ENCODE results near the gene NGFR.

DNA sequence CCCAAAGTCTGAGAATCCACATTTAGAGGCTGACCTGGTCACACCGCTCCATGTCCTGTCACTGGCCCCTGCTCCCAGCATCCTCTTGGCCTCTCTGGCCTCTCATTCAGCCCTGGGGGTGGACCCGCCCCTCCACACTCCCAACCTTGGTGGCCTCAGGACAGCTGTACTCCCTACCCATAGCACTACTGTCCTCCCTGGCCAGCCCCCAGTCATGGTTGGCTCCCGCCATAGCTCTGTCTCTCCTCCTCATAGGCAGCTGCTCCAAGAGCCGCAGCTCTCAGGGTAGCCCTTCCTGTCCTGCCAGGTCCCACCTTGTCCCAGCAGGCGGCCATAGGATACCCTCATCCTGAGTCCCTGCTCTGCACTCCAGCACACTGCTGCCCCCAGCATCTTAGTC, 42.4 kb upstream of the NGFR start:
- TF ChIP-seq YY1 (IDR thresholded peaks at IDR 0.05; ENCODE audit: low read depth) = no peak
- TF ChIP-seq, protein P1, sequence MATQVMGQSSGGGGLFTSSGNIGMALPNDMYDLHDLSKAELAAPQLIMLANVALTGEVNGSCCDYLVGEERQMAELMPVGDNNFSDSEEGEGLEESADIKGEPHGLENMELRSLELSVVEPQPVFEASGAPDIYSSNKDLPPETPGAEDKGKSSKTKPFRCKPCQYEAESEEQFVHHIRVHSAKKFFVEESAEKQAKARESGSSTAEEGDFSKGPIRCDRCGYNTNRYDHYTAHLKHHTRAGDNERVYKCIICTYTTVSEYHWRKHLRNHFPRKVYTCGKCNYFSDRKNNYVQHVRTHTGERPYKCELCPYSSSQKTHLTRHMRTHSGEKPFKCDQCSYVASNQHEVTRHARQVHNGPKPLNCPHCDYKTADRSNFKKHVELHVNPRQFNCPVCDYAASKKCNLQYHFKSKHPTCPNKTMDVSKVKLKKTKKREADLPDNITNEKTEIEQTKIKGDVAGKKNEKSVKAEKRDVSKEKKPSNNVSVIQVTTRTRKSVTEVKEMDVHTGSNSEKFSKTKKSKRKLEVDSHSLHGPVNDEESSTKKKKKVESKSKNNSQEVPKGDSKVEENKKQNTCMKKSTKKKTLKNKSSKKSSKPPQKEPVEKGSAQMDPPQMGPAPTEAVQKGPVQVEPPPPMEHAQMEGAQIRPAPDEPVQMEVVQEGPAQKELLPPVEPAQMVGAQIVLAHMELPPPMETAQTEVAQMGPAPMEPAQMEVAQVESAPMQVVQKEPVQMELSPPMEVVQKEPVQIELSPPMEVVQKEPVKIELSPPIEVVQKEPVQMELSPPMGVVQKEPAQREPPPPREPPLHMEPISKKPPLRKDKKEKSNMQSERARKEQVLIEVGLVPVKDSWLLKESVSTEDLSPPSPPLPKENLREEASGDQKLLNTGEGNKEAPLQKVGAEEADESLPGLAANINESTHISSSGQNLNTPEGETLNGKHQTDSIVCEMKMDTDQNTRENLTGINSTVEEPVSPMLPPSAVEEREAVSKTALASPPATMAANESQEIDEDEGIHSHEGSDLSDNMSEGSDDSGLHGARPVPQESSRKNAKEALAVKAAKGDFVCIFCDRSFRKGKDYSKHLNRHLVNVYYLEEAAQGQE (IDR thresholded peaks at IDR 0.05; ENCODE audit: low read depth, low read length) = no peak
- TF ChIP-seq, protein P2, sequence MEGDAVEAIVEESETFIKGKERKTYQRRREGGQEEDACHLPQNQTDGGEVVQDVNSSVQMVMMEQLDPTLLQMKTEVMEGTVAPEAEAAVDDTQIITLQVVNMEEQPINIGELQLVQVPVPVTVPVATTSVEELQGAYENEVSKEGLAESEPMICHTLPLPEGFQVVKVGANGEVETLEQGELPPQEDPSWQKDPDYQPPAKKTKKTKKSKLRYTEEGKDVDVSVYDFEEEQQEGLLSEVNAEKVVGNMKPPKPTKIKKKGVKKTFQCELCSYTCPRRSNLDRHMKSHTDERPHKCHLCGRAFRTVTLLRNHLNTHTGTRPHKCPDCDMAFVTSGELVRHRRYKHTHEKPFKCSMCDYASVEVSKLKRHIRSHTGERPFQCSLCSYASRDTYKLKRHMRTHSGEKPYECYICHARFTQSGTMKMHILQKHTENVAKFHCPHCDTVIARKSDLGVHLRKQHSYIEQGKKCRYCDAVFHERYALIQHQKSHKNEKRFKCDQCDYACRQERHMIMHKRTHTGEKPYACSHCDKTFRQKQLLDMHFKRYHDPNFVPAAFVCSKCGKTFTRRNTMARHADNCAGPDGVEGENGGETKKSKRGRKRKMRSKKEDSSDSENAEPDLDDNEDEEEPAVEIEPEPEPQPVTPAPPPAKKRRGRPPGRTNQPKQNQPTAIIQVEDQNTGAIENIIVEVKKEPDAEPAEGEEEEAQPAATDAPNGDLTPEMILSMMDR (IDR thresholded peaks at IDR 0.05) = no peak
- TF ChIP-seq, protein P3, sequence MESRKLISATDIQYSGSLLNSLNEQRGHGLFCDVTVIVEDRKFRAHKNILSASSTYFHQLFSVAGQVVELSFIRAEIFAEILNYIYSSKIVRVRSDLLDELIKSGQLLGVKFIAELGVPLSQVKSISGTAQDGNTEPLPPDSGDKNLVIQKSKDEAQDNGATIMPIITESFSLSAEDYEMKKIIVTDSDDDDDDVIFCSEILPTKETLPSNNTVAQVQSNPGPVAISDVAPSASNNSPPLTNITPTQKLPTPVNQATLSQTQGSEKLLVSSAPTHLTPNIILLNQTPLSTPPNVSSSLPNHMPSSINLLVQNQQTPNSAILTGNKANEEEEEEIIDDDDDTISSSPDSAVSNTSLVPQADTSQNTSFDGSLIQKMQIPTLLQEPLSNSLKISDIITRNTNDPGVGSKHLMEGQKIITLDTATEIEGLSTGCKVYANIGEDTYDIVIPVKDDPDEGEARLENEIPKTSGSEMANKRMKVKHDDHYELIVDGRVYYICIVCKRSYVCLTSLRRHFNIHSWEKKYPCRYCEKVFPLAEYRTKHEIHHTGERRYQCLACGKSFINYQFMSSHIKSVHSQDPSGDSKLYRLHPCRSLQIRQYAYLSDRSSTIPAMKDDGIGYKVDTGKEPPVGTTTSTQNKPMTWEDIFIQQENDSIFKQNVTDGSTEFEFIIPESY (IDR thresholded peaks at IDR 0.05; ENCODE audit: borderline replicate concordance, low read depth) = no peak
